ENCODE results near the gene AGBL3.
"Not testable (repeated sequence)": the region's sequence is repeated elsewhere in the genome, so short reads cannot be mapped to it uniquely, and the experiment has no call there.

Gene AGBL3

GRCh38 chr7:135078051-135078450 is 91.7 kb downstream of the AGBL3 start:
- DNase-seq: no peak

DNA sequence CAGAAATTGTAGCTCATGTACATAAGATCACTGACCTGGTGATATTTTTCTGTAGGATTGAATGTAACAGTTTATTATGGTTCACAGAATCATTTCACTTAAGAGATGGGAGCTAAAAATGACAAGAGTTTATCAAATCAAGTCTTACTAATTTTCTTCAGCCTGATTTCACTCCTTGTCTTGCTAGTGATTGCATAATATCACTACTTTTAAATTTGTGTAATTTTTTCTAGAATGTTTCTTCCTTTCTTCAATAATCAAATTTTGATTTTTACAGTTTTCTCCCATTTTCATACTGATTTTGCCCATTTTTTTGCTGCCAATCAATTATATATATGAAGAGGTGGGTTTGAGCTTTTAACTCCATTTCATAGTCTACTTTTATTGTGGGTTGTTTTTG is 92.8 kb downstream of the AGBL3 start:
- DNase-seq: no peak

- no peak for DNase-seq
These were observed 96.7 kb downstream of the AGBL3 start for GRCh38 chr7:135083005-135083404.

GRCh38 chr7:135088566-135088965 is 102.3 kb downstream of the AGBL3 start:
- no peak for DNase-seq

GRCh38 chr7:135091717-135092116 is 105.4 kb downstream of the AGBL3 start:
- no peak for DNase-seq

DNA sequence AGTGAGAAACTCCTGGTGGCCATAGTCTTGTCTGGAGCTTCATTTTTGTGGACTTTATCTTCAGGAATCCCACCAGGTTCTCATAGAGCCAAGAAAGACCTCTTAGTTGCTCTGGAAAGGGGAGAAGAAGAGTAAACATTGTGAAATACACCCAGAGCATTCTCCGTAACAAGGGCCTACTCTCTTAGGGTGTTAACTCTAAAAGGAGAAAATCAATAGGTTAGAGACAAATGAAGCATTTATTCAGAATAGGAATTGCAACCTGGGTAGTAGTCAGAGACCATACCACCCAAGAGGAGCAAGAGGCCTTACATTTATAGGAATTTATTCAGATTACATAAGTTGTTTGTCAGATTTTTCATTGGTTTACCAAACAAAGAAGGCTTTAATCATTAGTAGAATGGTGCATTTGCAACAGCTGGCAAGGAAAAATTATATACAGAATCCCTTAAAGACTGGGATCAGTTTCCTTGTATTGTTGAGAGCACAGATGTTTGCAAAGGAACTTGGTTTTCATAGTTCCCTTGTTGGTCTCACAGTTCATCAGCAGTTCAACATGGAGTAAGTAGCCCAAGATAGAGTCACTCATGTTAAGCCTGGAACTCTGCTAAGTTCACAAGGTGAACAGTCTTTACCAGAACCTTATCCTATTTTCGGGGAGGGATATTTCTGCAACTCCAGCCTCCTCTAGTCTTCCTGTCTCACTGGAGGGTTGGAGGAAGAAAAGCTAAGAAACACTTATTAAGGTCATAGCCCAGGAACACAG is 108.3 kb downstream of the AGBL3 start:
- DNase-seq: no peak

DNA sequence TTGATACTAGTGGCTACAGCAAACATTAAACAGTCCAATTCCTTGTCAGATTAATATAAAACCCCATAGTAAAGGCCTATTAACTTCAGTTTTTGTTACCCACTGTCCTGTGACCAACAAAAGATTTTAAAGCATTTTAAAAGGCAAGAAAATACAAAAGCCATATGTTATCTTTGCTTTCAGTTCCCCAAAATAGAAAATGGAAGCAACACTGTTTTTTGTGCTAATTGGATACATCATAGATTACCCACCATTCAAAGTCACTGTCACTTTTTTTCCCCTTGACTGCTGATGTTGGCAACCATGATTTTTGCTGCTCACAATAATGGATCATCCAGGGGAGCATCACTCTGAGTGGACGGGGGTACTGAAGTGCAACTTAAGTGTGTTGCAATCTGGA is 109.1 kb downstream of the AGBL3 start:
- DNase-seq: no peak

DNA sequence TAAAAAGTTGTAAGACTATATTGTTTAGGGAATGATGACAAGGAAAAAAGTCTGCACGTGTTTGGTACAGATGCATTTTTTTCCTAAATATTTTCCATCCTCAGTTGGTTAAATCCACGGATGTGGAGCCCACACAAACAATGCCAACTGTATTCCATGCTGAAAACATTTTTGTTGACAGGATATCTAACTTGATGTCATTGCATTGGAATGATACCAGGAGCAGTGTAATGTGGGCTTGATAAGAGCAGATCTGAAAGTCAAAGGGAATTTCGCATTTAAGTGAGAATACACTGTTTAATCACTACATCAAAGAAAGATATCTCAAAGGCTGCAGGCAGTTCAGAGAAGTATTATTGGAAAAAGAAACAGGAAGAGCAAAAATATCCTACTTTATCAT is 112.1 kb downstream of the AGBL3 start:
- DNase-seq: no peak

- DNase-seq: peak; percentile 3
These were observed 114.5 kb downstream of the AGBL3 start for GRCh38 chr7:135100856-135101255.

GRCh38 chr7:135102372-135102771 is 116.1 kb downstream of the AGBL3 start:
- DNase-seq: no peak

- no peak for DNase-seq
These were observed 123.3 kb downstream of the AGBL3 start for GRCh38 chr7:135109562-135109961.

GRCh38 chr7:135109976-135110375 is 123.7 kb downstream of the AGBL3 start:
- no peak for DNase-seq

GRCh38 chr7:135111379-135111778 is 125.1 kb downstream of the AGBL3 start:
- DNase-seq: peak; percentile 16

GRCh38 chr7:135114622-135115021 is 128.3 kb downstream of the AGBL3 start:
- no peak for DNase-seq

- no peak for DNase-seq
These were observed 130.8 kb downstream of the AGBL3 start for GRCh38 chr7:135117096-135117495.

DNA sequence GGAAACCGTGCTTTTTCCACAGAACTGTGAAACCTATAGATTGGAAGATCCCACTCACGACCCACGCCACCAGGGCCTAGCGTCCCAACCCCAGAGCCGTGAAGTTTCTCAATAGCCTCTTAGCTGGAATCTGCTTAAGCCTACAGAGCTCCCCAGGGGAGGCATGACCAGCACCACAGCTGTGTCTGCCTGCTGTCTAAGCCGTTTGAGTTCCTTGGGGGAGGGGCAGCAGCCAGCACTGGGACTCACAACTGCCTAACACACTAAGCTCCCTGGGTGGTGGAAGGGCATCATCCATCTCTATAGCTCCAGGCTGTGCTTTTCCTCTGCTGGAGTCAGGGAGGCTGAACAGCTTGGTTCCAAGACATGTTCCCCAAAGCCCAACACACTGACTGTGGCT is 135.6 kb downstream of the AGBL3 start:
- no peak for DNase-seq

GRCh38 chr7:135124631-135125030 is 138.3 kb downstream of the AGBL3 start:
- DNase-seq: not testable (repeated sequence)

DNA sequence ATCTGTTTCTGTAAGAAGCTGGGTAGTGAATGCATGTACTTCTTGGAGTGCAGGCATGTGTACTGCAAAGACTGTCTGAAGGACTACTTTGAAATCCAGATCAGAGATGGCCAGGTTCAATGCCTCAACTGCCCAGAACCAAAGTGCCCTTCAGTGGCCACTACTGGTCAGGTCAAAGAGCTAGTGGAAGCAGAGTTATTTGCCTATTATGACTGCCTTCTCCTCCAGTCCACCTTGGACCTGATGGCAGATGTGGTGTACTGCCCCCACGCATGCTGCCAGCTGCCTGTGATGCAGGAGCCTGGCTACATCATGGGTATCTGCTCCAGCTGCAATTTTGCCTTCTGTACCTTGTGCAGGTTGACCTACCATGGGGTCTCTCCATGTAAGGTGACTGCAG is 142.6 kb downstream of the AGBL3 start:
- no peak for DNase-seq

DNA sequence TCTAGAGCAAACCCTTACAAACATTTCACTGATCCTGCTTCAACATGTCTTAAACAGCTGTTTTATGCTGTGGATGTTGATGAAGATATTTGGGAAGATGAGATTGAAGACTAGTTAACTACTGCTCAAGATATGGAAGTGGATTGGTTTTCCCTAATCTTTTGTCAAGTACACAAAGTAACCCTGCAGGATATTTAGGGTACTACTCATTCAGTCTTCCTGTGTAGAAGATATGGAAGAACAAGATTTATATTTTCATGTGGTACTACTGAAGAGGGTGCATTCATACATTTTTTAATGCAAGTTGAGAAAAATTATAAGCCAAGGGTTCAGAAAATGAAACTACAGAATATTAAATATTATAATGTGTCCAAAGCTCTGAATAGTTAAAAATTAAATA is 143.3 kb downstream of the AGBL3 start:
- no peak for DNase-seq

DNA sequence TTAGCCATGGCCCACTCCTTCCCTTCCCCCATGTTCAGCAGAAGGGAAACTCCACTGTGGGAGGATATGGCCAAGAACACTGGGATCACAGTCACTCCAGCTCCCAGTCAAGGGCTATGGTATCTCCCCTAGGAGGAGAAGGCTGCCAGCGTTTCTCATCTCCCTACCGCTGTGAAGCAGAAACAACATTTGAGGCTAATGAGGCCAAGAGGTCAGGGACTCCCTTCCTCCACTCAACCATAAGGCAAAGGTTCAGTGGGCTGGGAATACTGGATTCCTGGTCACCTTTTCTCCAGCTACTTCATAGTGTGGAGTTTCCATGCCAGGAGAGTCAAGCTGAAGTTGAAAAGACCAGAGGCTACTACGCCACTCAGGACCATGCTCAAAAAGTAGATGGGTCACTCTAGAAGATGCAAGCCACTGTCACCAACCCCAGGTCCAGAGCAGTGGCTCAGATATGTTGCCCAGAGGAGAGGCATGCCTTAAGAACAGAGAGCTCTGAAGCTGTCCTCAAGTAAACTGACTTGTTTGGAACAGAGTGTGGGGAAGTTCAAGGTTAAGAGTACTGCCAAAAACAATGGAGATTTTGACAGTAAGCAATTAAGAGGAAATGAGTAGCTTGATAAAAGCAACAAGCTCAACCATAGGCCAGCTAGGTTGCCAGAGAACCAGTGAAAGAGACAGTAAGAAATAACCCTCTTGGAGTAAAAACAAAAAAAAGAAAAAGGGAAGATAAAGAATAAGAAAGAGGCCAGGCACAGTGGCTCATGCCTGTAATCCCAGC is 157.8 kb downstream of the AGBL3 start:
- no peak for DNase-seq

DNA sequence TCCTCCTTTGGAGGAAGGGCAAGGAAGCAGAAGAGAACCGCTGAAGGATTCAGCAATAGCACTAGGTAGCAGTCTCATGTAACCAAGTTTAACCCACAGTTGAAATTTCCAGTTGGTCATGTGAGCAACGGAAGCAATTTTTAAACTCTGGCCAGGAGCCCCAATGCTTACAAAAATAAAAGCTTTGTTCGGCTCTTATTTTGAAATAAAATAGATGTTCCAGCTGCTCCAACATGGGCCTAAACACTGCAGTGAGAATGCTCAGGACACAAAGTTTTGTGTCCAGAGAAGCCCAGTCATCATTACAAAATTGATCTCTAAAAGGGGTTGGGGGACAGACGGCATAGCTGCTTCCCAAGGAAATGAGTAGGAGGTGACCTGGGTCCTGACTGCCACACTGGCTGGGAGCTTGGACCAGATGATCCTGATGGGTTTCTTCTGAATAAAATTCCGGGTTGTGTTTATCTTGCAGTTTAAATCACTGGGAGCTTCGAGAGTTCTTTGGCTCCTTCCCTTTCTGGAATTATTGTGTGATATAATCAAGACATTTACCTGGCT is 161.1 kb downstream of the AGBL3 start:
- peak; percentile 61 for DNase-seq

GRCh38 chr7:135147899-135148721 is 161.8 kb downstream of the AGBL3 start, which contains the start of gene TMEM140:
Gene TMEM140, plus strand, starts transcription at chr7:135148072. Its CDS starts 16,370 bp downstream, at chr7:135164442.
- DNase-seq: peak; percentile 94
